T-cell (primary cell): ENCODE results near the gene PRKAR1B. TPM values are rescaled to one million over a fixed set of nuclear protein-coding genes. Genes with fewer than 3 reads are reported as not detected.
A peak's percentile ranks its signal among the peaks of the same experiment; 100 is the strongest.

Experiments
- ATAC-seq, 4 experiments: fragments of 200-7000 bp in 3 of 4; fragments of 150-1000 bp in 1 of 4; cut with Tn5 transposase; replicated peaks in 1 of 4; 1 replicate in 3 of 4; 2 replicates in 1 of 4; pipeline ENCODE4 v1.10.0; 2021; ENCODE audit warnings: moderate library complexity in 3 of 4, mild to moderate bottlenecking in 2 of 4, moderate number of reproducible peaks in 1 of 4
- CTCF ChIA-PET, 2 donors: fragments of 300-600 bp; sonication (Branson Sonifier 250); formaldehyde crosslinking; loops; one replicate each; lab custom pipeline; 2022; ENCODE audit warnings: antibody characterized with exemption in 2 of 2; lab: Charles Lee
- POLR2A ChIA-PET, 2 donors: fragments of 300-600 bp; sonication (Branson Sonifier 250); formaldehyde crosslinking; loops; one replicate each; lab custom pipeline; 2022; ENCODE audit warnings: antibody characterized with exemption in 2 of 2; lab: Charles Lee
- DNase-seq, 35 experiments: peaks; one replicate each; pipeline versions ENCODE4 v3.0.0 to v3.0.0-alpha.2; 2013 to 2023
- H3K27ac ChIP-seq: one replicate; pipeline ENCODE4 v1.5.1; 2013; ENCODE audit warnings: low read length
- H3K27me3 ChIP-seq, 2 experiments: replicated peaks in 1 of 2; 1 replicate in 1 of 2; 2 replicates in 1 of 2; pipeline versions ENCODE4 v1.6.1 to v1.7.0; 2013; ENCODE audit warnings: low read length in 1 of 2, mixed read lengths in 1 of 2; ENCODE audit not compliant: control insufficient read depth in 2 of 2, insufficient read depth in 2 of 2; ENCODE audit errors: extremely low read depth in 1 of 2
- H3K36me3 ChIP-seq, 2 donors: 1 replicate in 1 of 2; 2 replicates in 1 of 2; pipeline versions ENCODE4 v1.6.1 to v1.7.0; 2013; ENCODE audit warnings: low read length in 1 of 2; ENCODE audit not compliant: control insufficient read depth in 2 of 2, insufficient read depth in 1 of 2; ENCODE audit errors: extremely low read depth in 1 of 2
- H3K4me1 ChIP-seq, 2 experiments: 1 replicate in 1 of 2; 2 replicates in 1 of 2; pipeline versions ENCODE4 v1.6.1 to v1.7.0; 2013; ENCODE audit warnings: low read length in 2 of 2, mixed read lengths in 1 of 2; ENCODE audit not compliant: insufficient read depth in 2 of 2, control insufficient read depth in 1 of 2; ENCODE audit errors: extremely low read depth in 1 of 2
- H3K4me3 ChIP-seq, 2 donors: 1 replicate in 1 of 2; 2 replicates in 1 of 2; pipeline versions ENCODE4 v1.5.1 to v1.7.0; 2013; ENCODE audit warnings: mild to moderate bottlenecking in 2 of 2, low read length in 1 of 2, moderate library complexity in 1 of 2; ENCODE audit not compliant: control insufficient read depth in 1 of 2; ENCODE audit errors: extremely low read depth in 1 of 2
- H3K9me3 ChIP-seq: 2 replicates; pipeline ENCODE4 v1.7.0; 2013
- H3K27ac Mint-ChIP-seq, 2 donors: one replicate each; pipeline ENCODE4 v1.8.0; 2020 to 2021; ENCODE audit warnings: mild to moderate bottlenecking in 2 of 2, mixed read lengths in 2 of 2
- H3K27me3 Mint-ChIP-seq, 2 donors: one replicate each; pipeline ENCODE4 v1.8.0; 2021 to 2022; ENCODE audit warnings: mixed read lengths in 2 of 2
- H3K36me3 Mint-ChIP-seq: one replicate; pipeline ENCODE4 v1.8.0; 2021; ENCODE audit warnings: mixed read lengths
- H3K4me1 Mint-ChIP-seq, 3 donors: one replicate each; pipeline ENCODE4 v1.8.0; 2020 to 2022; ENCODE audit warnings: mixed read lengths in 3 of 3, mild to moderate bottlenecking in 1 of 3
- H3K4me3 Mint-ChIP-seq, 3 donors: one replicate each; pipeline ENCODE4 v1.8.0; 2020 to 2022; ENCODE audit warnings: mild to moderate bottlenecking in 3 of 3, mixed read lengths in 3 of 3, moderate library complexity in 3 of 3
- H3K9me3 Mint-ChIP-seq, 3 donors: one replicate each; pipeline ENCODE4 v1.8.0; 2020 to 2022; ENCODE audit warnings: mixed read lengths in 3 of 3
- WGBS: methylation state at CpG from one replicate; pipeline ENCODE4 v1.1.5; 2013; ENCODE audit warnings: missing lambda C conversion rate; ENCODE audit not compliant: insufficient coverage; 5-methylcytosine and 5-hydroxymethylcytosine counted together
- total RNA-seq, 35 experiments: library from RNA in 6 of 35; stranded (reverse) in 6 of 35; fragments of 120-200 nt in 1 of 35; gene quantifications; one replicate each; pipeline versions ENCODE4 v1.2.1 to v1.2.4 and lab custom pipeline; 2013 to 2026

PRKAR1B gene
- total RNA-seq, 5 donors from 2014 or later (not counting 1 experiment from before 2014, with no cell fraction given): 20.7 to 35.4 (median 24.4) TPM

DNA sequence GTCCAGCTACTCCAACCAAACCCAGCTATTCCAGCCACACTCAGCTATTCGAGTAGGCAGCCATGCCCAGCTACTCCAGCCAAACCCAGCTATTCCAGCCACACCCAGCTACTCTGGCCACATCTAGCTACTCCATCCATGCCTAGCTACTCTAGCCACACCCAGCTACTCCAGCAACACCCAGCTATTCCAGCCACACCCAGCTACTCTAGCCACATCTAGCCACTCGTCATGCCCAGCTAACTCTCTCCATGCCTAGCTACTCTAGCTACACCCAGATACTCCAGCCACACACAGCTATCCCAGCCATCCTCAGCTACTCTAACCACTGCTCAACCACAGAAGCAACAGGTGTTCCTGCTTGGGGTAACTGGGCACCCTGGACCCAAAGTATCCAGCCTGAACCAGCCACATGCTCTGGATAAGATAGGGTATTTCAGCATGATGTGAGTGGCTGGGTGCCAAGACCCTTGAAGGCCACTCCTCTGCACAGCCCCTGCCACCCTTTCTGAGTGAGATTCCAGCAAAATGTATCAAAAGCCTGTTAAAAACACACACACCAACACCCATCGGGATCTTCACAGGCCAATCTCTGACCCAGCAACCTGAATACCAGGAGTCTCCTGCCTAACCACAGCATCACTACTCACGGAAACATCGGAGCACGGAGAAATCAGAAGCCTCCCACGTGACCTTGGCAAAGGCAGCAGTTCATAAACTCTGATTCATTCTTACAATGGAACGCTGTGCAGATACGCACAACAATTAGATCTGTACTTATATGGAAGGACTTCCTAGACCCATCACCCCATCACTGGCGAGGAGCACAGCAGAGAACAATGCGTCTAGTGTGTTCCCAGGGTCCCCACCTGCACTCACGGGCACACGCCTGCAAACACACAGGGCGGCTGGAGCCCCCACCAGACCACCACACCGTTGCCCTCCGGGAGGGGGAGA lies 52.3 kb downstream of the PRKAR1B start:
- DNase-seq: no peak
- POLR2A ChIA-PET: no interaction called here
- Histone ChIP-seq H3K4me3 (no peak overlapping the region), H3K4me1 (no peaks in the 10 kb centered on the region), H3K27ac (no peak overlapping the region), H3K9me3 (no peaks in the 10 kb centered on the region), H3K36me3 (peaks cover 9 to 20% of the 10 kb centered on the region in 2 donors), H3K27me3 (no peaks in the 10 kb centered on the region)
- H3K27ac Mint-ChIP-seq: peak overlapping the region in 1 of 2 donors; percentile 39
- no peak for ATAC-seq
- H3K36me3 Mint-ChIP-seq: peaks cover 39% of the 10 kb centered on the region
- no peak overlapping the region for H3K4me3 Mint-ChIP-seq
- no peaks in the 10 kb centered on the region for H3K27me3 Mint-ChIP-seq
- H3K4me1 Mint-ChIP-seq: peaks cover 0 to 11% (median 0%) of the 10 kb centered on the region in 3 donors
- 100% methylated on average over 9 of the region's 16 CpGs for WGBS
- no peaks in the 10 kb centered on the region for H3K9me3 Mint-ChIP-seq
- CTCF ChIA-PET: no interaction called here

- ATAC-seq (no peak), DNase-seq (no peak)
- no peak overlapping the region for H3K4me3 ChIP-seq
- H3K9me3 Mint-ChIP-seq: peaks cover 2 to 3% (median 2%) of the 10 kb centered on the region in 3 donors
- POLR2A ChIA-PET: no interaction called here
- no peak overlapping the region for H3K27ac ChIP-seq
- 97% methylated on average over 13 of the region's 13 CpGs for WGBS
- H3K27ac Mint-ChIP-seq: no peak overlapping the region
- no peaks in the 10 kb centered on the region for H3K4me1 ChIP-seq
- no peak overlapping the region for H3K4me3 Mint-ChIP-seq
- H3K36me3 ChIP-seq: peaks cover 9 to 18% of the 10 kb centered on the region in 2 donors
- no peaks in the 10 kb centered on the region for H3K27me3 Mint-ChIP-seq
- H3K9me3 ChIP-seq: no peaks in the 10 kb centered on the region
- CTCF ChIA-PET: no interaction called here
- H3K36me3 Mint-ChIP-seq: peaks cover 34% of the 10 kb centered on the region
- H3K27me3 ChIP-seq: no peaks in the 10 kb centered on the region
- peaks cover 0 to 6% (median 0%) of the 10 kb centered on the region in 3 donors for H3K4me1 Mint-ChIP-seq
These were observed 53.2 kb downstream of the PRKAR1B start for GRCh38 chr7:673681-674453.

DNA sequence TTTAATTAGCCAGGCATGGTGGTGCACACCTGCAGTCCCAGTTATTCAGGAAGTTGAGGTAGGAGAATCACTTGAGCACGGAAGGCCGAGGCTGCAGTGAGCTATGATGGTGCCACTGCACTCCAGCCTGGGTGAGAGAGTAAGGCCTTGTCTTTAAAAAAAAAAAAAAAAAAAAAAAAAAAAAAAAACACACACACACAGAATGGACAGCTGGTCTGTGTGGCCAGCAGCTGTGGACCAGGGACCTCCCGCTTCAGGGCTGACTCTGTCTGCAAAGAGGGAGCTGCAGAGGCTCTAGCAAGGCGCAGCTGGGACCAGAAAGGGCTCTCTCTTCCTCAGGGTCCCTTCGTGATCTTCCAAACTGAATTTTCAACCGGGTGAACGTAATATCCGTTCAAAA lies 54.2 kb downstream of the PRKAR1B start:
- H3K27ac Mint-ChIP-seq: no peak overlapping the region
- Histone ChIP-seq H3K4me3 (no peak overlapping the region), H3K27ac (no peak overlapping the region), H3K36me3 (peaks cover 9 to 18% of the 10 kb centered on the region in 2 donors), H3K4me1 (peaks cover 4 to 8% of the 10 kb centered on the region in 2 experiments), H3K9me3 (no peaks in the 10 kb centered on the region), H3K27me3 (no peaks in the 10 kb centered on the region)
- POLR2A ChIA-PET: no interaction called here
- peaks cover 0 to 12% (median 6%) of the 10 kb centered on the region in 3 donors for H3K4me1 Mint-ChIP-seq
- no peaks in the 10 kb centered on the region for H3K27me3 Mint-ChIP-seq
- peaks cover 32% of the 10 kb centered on the region for H3K36me3 Mint-ChIP-seq
- H3K4me3 Mint-ChIP-seq: no peak overlapping the region
- DNase-seq (no peak), ATAC-seq (no peak)
- CTCF ChIA-PET: interaction anchor here in 1 of 2 donors (0.6 kb wide), 1 partner anchor 54 kb away, joined by 3 read pairs; the partner anchor contains the start of gene DNAAF5
- peaks cover 3 to 6% (median 4%) of the 10 kb centered on the region in 3 donors for H3K9me3 Mint-ChIP-seq
- 80% methylated on average over 1 of the region's 8 CpGs for WGBS

GRCh38 chr7:671415-672042 lies 55.6 kb downstream of the PRKAR1B start:
- WGBS: 85% methylated on average over 5 of the region's 10 CpGs
- no peak overlapping the region for H3K27ac Mint-ChIP-seq
- peaks cover 0 to 12% (median 6%) of the 10 kb centered on the region in 3 donors for H3K4me1 Mint-ChIP-seq
- DNase-seq (no peak), ATAC-seq (no peak)
- CTCF ChIA-PET: no interaction called here
- no peaks in the 10 kb centered on the region for H3K27me3 Mint-ChIP-seq
- no peak overlapping the region for H3K4me3 Mint-ChIP-seq
- Histone ChIP-seq H3K9me3 (no peaks in the 10 kb centered on the region), H3K27me3 (no peaks in the 10 kb centered on the region), H3K4me3 (no peak overlapping the region), H3K4me1 (peaks cover 13 to 15% of the 10 kb centered on the region in 2 experiments), H3K36me3 (peaks cover 5 to 16% of the 10 kb centered on the region in 2 donors), H3K27ac (no peak overlapping the region)
- peaks cover 3 to 6% (median 4%) of the 10 kb centered on the region in 3 donors for H3K9me3 Mint-ChIP-seq
- POLR2A ChIA-PET: interaction anchor here in 1 of 2 donors (0.6 kb wide), 1 partner anchor 102 kb away, joined by 3 read pairs; no protein-coding TSS in a partner anchor
- H3K36me3 Mint-ChIP-seq: peaks cover 27% of the 10 kb centered on the region

DNA sequence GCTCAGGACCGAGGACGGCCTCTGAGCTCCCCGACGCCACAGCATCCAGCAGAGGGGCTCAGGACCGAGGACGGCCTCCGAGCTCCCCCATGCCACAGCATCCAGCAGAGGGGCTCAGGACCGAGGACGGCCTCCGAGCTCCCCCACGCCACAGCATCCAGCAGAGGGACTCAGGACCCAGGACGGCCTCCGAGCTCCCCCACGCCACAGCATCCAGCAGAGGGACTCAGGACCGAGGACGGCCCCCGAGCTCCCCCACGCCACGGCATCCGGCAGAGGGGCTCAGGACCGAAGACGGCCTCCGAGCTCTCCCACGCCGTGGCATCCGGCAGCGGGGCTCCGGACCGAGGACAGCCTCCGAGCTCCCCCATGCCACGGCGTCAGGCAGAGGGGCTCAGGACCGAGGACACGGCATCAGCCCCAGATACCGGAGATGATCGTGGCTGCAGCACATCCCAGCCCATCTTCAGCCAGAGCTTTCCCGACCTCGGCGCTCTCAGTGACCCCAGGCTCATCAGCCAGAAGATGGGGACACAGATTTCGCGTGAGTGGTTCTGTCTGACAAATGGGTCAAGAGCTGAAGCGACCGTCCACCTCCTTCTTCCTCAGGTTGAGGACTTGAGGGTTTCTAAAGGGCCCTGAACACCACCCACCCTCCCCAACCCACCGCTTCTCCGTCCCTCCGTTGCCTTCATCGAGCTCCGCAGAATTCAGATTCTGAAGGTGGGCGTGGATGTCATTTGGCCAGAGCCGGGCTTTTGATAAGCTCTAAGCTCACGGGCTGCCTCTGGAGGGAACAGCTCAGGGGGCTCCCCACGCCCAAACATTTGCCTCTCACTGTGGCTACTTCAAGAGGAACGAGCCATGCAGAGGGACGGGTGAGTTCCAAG lies 56.3 kb downstream of the PRKAR1B start:
- DNase-seq: no peak
- Mint-ChIP-seq H3K27me3 (no peaks in the 10 kb centered on the region), H3K36me3 (peaks cover 20% of the 10 kb centered on the region), H3K9me3 (peaks cover 3 to 6% (median 4%) of the 10 kb centered on the region in 3 donors), H3K4me1 (peaks cover 0 to 12% (median 6%) of the 10 kb centered on the region in 3 donors), H3K4me3 (no peak overlapping the region), H3K27ac (no peak overlapping the region)
- WGBS: 95% methylated on average over 42 of the region's 54 CpGs
- Histone ChIP-seq H3K36me3 (peaks cover 0 to 10% of the 10 kb centered on the region in 2 donors), H3K4me1 (peaks cover 13 to 15% of the 10 kb centered on the region in 2 experiments), H3K27ac (no peak overlapping the region), H3K4me3 (no peak overlapping the region), H3K27me3 (no peaks in the 10 kb centered on the region), H3K9me3 (no peaks in the 10 kb centered on the region)
- ATAC-seq: no peak
- ChIA-PET POLR2A (interaction anchor here in 1 of 2 donors (0.6 kb wide), 1 partner anchor 101 kb away, joined by 3 read pairs; no protein-coding TSS in a partner anchor), CTCF (interaction anchor here in 1 of 2 donors (0.7 kb wide), 1 partner anchor 17 kb away, joined by 4 read pairs; no protein-coding TSS in a partner anchor)
